PFSK-1 (cell line): ENCODE data around the gene PXMP2.
A peak's percentile ranks its signal among the peaks of the same experiment; 100 is the strongest.

Experiments used
- FOXP2 ChIP-seq: optimal IDR thresholded peaks from 2 replicates; pipeline ENCODE3; 2011; ENCODE audit warnings: borderline replicate concordance, control low read depth, inconsistent platforms; ENCODE audit not compliant: insufficient read depth; ENCODE audit errors: extremely low read length, extremely low read depth
- POLR2AphosphoS5 ChIP-seq: IDR thresholded peaks from 2 replicates; pipeline ENCODE4 v1.6.1; 2012; ENCODE audit warnings: low read depth, mild to moderate bottlenecking, control low read depth, low read length, moderate library complexity
- REST ChIP-seq, 2 experiments: IDR thresholded peaks; 2 replicates each; pipeline versions ENCODE4 v1.6.1 to v1.8.0; 2011 to 2012; ENCODE audit warnings: low read depth in 2 of 2, low read length in 2 of 2, control low read depth in 1 of 2, inconsistent platforms in 1 of 2, mild to moderate bottlenecking in 1 of 2, moderate library complexity in 1 of 2; ENCODE audit not compliant: insufficient read depth in 1 of 2
- SIN3A ChIP-seq: IDR thresholded peaks from 2 replicates; pipeline ENCODE4 v1.6.1; 2012; ENCODE audit warnings: mild to moderate bottlenecking, low read length, moderate library complexity, borderline replicate concordance; ENCODE audit not compliant: insufficient read depth
- TAF1 ChIP-seq: IDR thresholded peaks from 2 replicates; pipeline ENCODE4 v1.6.1; 2012; ENCODE audit warnings: low read length, control low read depth, borderline replicate concordance; ENCODE audit not compliant: insufficient read depth

PXMP2 gene

DNA sequence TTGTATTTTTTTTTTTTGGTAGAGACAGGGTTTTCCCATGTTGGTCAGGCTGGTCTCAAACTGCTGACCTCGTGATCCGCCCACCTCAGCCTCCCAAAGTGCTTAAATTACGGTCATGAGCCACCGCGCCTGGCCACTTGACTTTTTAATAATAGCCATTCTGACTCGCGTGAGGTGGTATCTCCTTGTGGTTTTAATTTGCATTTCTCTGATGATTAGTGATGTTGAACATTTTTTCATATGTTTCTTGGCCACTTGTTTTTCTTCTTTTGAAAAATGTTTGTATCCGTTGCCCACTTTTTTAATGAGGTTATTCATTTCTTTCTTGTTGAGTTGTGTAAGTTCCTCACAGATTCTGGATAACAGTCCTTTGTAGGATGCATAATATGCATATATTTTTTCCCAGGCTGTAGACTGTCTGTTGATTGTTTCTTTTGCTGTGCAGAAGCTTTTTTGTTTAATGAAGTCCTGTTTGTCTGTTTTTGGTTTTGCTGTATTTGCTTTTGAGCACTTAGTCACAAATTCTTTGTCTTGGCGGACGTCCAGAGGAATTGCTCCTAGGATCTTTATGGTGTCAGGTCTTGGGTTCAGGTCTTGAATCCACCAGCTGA lies 12.9 kb downstream of the PXMP2 start:
- TF ChIP-seq FOXP2, result no peak
- TF ChIP-seq TAF1, result no peak

DNA sequence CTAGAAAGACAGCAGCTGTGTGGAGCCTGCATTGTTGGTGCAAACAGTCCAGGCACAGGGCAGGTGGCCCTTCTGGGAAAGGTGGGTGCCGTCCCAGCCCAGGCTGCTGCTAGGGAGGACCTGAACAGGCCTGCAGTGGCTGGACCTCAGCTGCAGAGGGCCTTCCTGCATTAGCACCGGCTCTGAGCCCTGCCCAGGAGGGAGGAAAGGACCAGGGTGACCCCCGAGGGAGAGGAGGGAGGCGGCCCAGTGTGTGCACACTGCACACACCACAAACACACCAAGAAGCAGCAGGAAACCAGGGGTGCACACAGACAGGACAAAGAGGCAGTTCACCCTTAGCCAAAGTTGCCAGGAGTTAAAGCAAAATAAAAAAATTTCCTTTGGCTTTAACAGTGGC lies 15.3 kb downstream of the PXMP2 start:
- TF ChIP-seq SIN3A (no peak), TAF1 (no peak), REST (IDR thresholded peaks at IDR 0.05; ENCODE audit: insufficient read depth in 1 of 2, low read depth in 2 of 2, low read length in 2 of 2) (no peak), POLR2AphosphoS5 (no peak), FOXP2 (no peak)

GRCh38 chr12:132703641-132704040 lies 16.3 kb downstream of the PXMP2 start:
- TF ChIP-seq FOXP2 (no peak), REST (IDR thresholded peaks at IDR 0.05; ENCODE audit: insufficient read depth in 1 of 2, low read depth in 2 of 2, low read length in 2 of 2) (no peak), SIN3A (no peak), TAF1 (no peak), POLR2AphosphoS5 (peak; percentile 2; the same call in 1 of the 2 replicates)

DNA sequence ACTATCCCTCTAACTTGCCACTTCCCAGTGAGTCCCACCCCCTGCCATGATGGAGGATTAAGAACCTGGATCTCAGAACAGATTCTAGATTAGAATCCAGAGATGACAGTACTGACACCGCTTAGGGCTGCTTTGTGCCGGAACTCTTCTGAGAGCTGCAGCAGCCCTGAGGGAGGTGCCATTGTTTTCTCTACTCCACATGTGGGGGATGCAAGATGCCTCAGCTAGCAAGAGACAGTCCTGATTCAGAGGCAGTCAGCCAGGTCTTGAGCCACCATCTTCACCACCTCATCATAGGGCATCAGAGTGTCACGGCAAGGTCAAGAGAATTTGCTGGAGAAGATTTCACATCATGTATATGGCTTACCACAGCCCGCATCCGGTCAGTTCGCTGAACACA lies 19.9 kb downstream of the PXMP2 start:
- TF ChIP-seq POLR2AphosphoS5, result 0 out of 2 replicates have a peak, but pooled peaks have one; percentile 58
- TF ChIP-seq FOXP2, result no peak
- no peak for TF ChIP-seq TAF1
- TF ChIP-seq SIN3A, result no peak
- TF ChIP-seq REST (IDR thresholded peaks at IDR 0.05; ENCODE audit: insufficient read depth in 1 of 2, low read depth in 2 of 2, low read length in 2 of 2), result no peak

DNA sequence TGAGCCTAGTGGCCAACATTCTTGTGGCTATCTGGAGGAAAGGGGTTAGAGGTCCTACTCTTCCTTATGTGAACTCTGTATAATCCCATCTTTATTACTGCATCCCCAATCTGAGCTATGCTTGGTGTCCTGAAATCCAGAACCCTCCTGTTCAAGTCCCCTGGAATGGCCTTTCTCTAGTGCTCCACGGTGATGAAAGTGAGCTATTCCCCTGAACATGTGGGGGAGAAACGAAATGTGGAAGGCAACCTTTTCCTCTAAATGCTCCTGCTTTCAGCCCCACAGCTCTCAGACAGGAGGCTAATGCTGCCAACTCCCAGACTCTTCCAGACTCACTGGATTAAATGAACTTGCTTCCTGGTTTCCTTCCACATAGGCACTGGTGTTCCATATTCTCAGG lies 20.8 kb downstream of the PXMP2 start:
- TF ChIP-seq REST (IDR thresholded peaks at IDR 0.05; ENCODE audit: insufficient read depth in 1 of 2, low read depth in 2 of 2, low read length in 2 of 2) (no peak), POLR2AphosphoS5 (peak; percentile 54; the same call in 1 of the 2 replicates)
